GM19468 (cell line): ENCODE results near the gene PHOSPHO1.
A peak's percentile ranks its signal among the peaks of the same experiment; 100 is the strongest.

ENCODE experiments used
- ATAC-seq: cut with Tn5 transposase; IDR thresholded peaks from one replicate; pipeline ENCODE4 v1.9.1; 2021; ENCODE audit warnings: mild to moderate bottlenecking, moderate library complexity, moderate number of reproducible peaks; ENCODE audit not compliant: unreplicated experiment; ENCODE audit errors: extremely low read depth

PHOSPHO1 gene

GRCh38 chr17:49223168-49223516 lies 7.4 kb downstream of the PHOSPHO1 start:
- no peak for ATAC-seq

- ATAC-seq = no peak
Measured at GRCh38 chr17:49219987-49220386, 10.6 kb downstream of the PHOSPHO1 start.

GRCh38 chr17:49218941-49219913 lies 11.4 kb downstream of the PHOSPHO1 start:
- ATAC-seq = no peak

- ATAC-seq = peak; percentile 43
Measured at GRCh38 chr17:49217651-49218413, 12.8 kb downstream of the PHOSPHO1 start.

- ATAC-seq = no peak
Measured at GRCh38 chr17:49216953-49217650, 13.5 kb downstream of the PHOSPHO1 start.

GRCh38 chr17:49216482-49216881 lies 14.1 kb downstream of the PHOSPHO1 start:
- no peak for ATAC-seq

GRCh38 chr17:49214676-49215360 lies 15.8 kb downstream of the PHOSPHO1 start:
- ATAC-seq = no peak

- no peak for ATAC-seq
Measured at GRCh38 chr17:49213847-49214246, 16.7 kb downstream of the PHOSPHO1 start.

GRCh38 chr17:49213399-49213798 lies 17.2 kb downstream of the PHOSPHO1 start:
- no peak for ATAC-seq

GRCh38 chr17:49210158-49211029 lies 20.2 kb downstream of the PHOSPHO1 start, which contains the start of the genes ABI3 and GNGT2:
ABI3 (plus strand) TSS chr17:49210707; CDS start chr17:49210725, 18 bp downstream.
GNGT2 (minus strand) TSS chr17:49210574; CDS start chr17:49207422, 3,152 bp downstream.
- peak; percentile 55 for ATAC-seq

GRCh38 chr17:49209061-49209571 lies 21.5 kb downstream of the PHOSPHO1 start:
- ATAC-seq = no peak

GRCh38 chr17:49204516-49204915 lies 26.1 kb downstream of the PHOSPHO1 start:
- no peak for ATAC-seq

GRCh38 chr17:49203796-49204195 lies 26.8 kb downstream of the PHOSPHO1 start:
- ATAC-seq = no peak

- ATAC-seq = no peak
Measured at GRCh38 chr17:49201481-49201927, 29.1 kb downstream of the PHOSPHO1 start.

GRCh38 chr17:49200423-49201083 lies 30.0 kb downstream of the PHOSPHO1 start:
- ATAC-seq = no peak

- no peak for ATAC-seq
Measured at GRCh38 chr17:49198211-49198610, 32.4 kb downstream of the PHOSPHO1 start.

GRCh38 chr17:49197346-49197998 lies 33.1 kb downstream of the PHOSPHO1 start:
- ATAC-seq = no peak

GRCh38 chr17:49196520-49196919 lies 34.1 kb downstream of the PHOSPHO1 start:
- ATAC-seq = no peak
